Keratinocyte (primary cell): ENCODE data around the gene UBASH3B. TPM values are rescaled to one million over a fixed set of nuclear protein-coding genes. Genes with fewer than 3 reads are reported as not detected.
A peak's percentile ranks its signal among the peaks of the same experiment; 100 is the strongest.

ENCODE experiments used
- DNase-seq: peaks from one replicate; pipeline ENCODE4 v3.0.0-alpha.2; 2011; ENCODE audit warnings: low read depth, missing footprints, low spot score
- FAIRE-seq: peaks from 2 replicates; lab custom pipeline; 2011; peaks lifted over from hg19 to GRCh38; lab: Jason Lieb, UNC
- H2AFZ ChIP-seq: 2 replicates; pipeline ENCODE4 v1.6.0; 2012; ENCODE audit warnings: low read length, control low read depth, inconsistent platforms; ENCODE audit not compliant: control insufficient read depth
- H3K27ac ChIP-seq: 2 replicates; pipeline ENCODE4 v1.5.1; 2011; ENCODE audit warnings: low read length; ENCODE audit not compliant: control insufficient read depth, insufficient read depth
- H3K27me3 ChIP-seq: 3 replicates; pipeline ENCODE4 v1.6.0; 2011; ENCODE audit warnings: low read length; ENCODE audit not compliant: control insufficient read depth, insufficient read depth; ENCODE audit errors: extremely low read depth
- H3K36me3 ChIP-seq, 2 experiments: 2 replicates in 1 of 2; 3 replicates in 1 of 2; pipeline ENCODE4 v1.5.1; 2011; ENCODE audit warnings: low read length in 2 of 2, mild to moderate bottlenecking in 1 of 2; ENCODE audit not compliant: control insufficient read depth in 2 of 2, insufficient read depth in 2 of 2; ENCODE audit errors: extremely low read depth in 1 of 2
- H3K4me1 ChIP-seq: 3 replicates; pipeline ENCODE4 v1.5.1; 2011; ENCODE audit warnings: low read length; ENCODE audit not compliant: control insufficient read depth, insufficient read depth; ENCODE audit errors: extremely low read depth
- H3K4me2 ChIP-seq: 3 replicates; pipeline ENCODE4 v1.6.0; 2011; ENCODE audit warnings: low read depth, low read length; ENCODE audit not compliant: control insufficient read depth, insufficient read depth; ENCODE audit errors: extremely low read depth
- H3K4me3 ChIP-seq, 3 experiments: fragments of 200-600 bp in 1 of 3; sonication (generic) in 1 of 3; 2 replicates in 2 of 3; 3 replicates in 1 of 3; pipeline ENCODE4 v1.5.1; 2011 to 2016; ENCODE audit warnings: low read length in 3 of 3, mild to moderate bottlenecking in 3 of 3, control low read depth in 2 of 3, inconsistent platforms in 1 of 3, low read depth in 1 of 3, mixed read lengths in 1 of 3, mixed run types in 1 of 3, moderate library complexity in 1 of 3; ENCODE audit not compliant: control insufficient read depth in 2 of 3, insufficient read depth in 2 of 3; ENCODE audit errors: extremely low read depth in 1 of 3
- H3K79me2 ChIP-seq: 2 replicates; pipeline ENCODE4 v1.6.0; 2012; ENCODE audit warnings: low read length; ENCODE audit not compliant: control insufficient read depth, insufficient read depth
- H3K9ac ChIP-seq: 3 replicates; pipeline ENCODE4 v1.6.0; 2011; ENCODE audit warnings: low read length; ENCODE audit not compliant: control insufficient read depth, insufficient read depth; ENCODE audit errors: extremely low read depth
- H3K9me1 ChIP-seq: 3 replicates; pipeline ENCODE4 v1.6.0; 2011; ENCODE audit warnings: low read length; ENCODE audit not compliant: control insufficient read depth, insufficient read depth; ENCODE audit errors: extremely low read depth
- H3K9me3 ChIP-seq: 2 replicates; pipeline ENCODE4 v1.5.1; 2012; ENCODE audit warnings: low read depth, low read length; ENCODE audit not compliant: control insufficient read depth
- H4K20me1 ChIP-seq: 3 replicates; pipeline ENCODE4 v1.6.0; 2011; ENCODE audit warnings: low read length; ENCODE audit not compliant: control insufficient read depth, insufficient read depth; ENCODE audit errors: extremely low read depth
- CTCF ChIP-seq, 3 experiments: IDR thresholded peaks in 1 of 3; conservative IDR thresholded peaks in 1 of 3; optimal IDR thresholded peaks in 1 of 3; 2 replicates in 2 of 3; 3 replicates in 1 of 3; pipeline versions ENCODE3 to v1.5.1; 2011; ENCODE audit warnings: low read length in 3 of 3, mild to moderate bottlenecking in 3 of 3, moderate library complexity in 2 of 3, control low read depth in 1 of 3, inconsistent platforms in 1 of 3; ENCODE audit not compliant: insufficient read depth in 2 of 3; ENCODE audit errors: extremely low read depth in 1 of 3
- EZH2 ChIP-seq: IDR thresholded peaks from one replicate; pipeline ENCODE4 v1.6.1; 2012; ENCODE audit warnings: inconsistent platforms, mild to moderate bottlenecking, low read length, moderate library complexity
- dilution Hi-C: fragments of 300-500 bp; cut with MboI; formaldehyde crosslinking; loops from one replicate; pipeline ENCODE4 v1.7.0; 2020; ENCODE audit warnings: low sequenced_read_pairs; ENCODE audit not compliant: extremely low pct_ligation_motif_present
- polyA plus RNA-seq, 5 experiments: library from polyadenylated mRNA; depleted of rRNA in 3 of 5; stranded (reverse) in 3 of 5; stranded (forward) in 1 of 5; unstranded in 1 of 5; fragments of >200 nt; gene quantifications; 1 replicate in 1 of 5; 2 replicates in 3 of 5; 3 replicates in 1 of 5; pipeline versions ENCODE4 v1.2.1 to v1.2.3, GENCODE V29; 2011 to 2012; ENCODE audit warnings: missing spikeins in 2 of 5, low read depth in 1 of 5, low replicate concordance in 1 of 5

Gene UBASH3B
- polyA plus RNA-seq, 1 donor (not counting 4 experiments of a cell fraction or from before 2014, with no cell fraction given), result 25.0 TPM

DNA sequence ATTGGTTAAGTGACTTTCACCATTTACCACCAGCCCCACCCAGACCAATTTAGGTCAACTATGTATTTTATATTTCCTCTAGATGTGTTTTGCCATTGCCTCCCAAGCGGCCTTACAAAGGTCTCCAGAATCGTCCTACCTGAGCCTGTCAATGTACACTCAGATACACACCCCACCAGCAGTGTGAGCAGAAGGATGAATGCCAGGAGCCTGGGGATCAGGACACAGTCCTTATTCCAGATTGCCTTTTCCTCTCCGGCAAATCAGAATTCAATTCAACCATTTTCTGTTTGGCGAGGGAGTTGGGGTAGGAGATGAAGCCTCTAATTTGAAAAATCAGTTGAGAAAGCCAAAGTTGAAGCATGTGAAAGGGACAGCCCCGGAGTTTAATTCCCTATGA, 147.4 kb downstream of the UBASH3B start:
- Histone ChIP-seq H3K9me3 (no peaks in the 10 kb centered on the region), H3K79me2 (no peaks in the 10 kb centered on the region), H3K4me3 (peak overlapping the region; percentile 10 to 49 (median 35)), H3K9me1 (no peaks in the 10 kb centered on the region), H3K27me3 (no peaks in the 10 kb centered on the region), H4K20me1 (no peaks in the 10 kb centered on the region), H3K9ac (peak overlapping the region; percentile 65), H3K4me1 (peaks cover 38% of the 10 kb centered on the region), H3K36me3 (peaks cover 6 to 8% of the 10 kb centered on the region in 2 experiments), H2AFZ (peak overlapping the region; percentile 17), H3K4me2 (peak overlapping the region; percentile 87), H3K27ac (peak overlapping the region; percentile 99)
- dilution Hi-C loops, result no loop called here
- no peak for FAIRE-seq
- TF ChIP-seq EZH2 (no peak), CTCF (optimal IDR thresholded peaks at IDR 0.05 in 1 of 3, IDR thresholded peaks at IDR 0.05 in 1 of 3, conservative IDR thresholded peaks at IDR 0.05 in 1 of 3; ENCODE audit: extremely low read depth in 1 of 3, insufficient read depth in 2 of 3, low read length in 3 of 3) (no peak)
- no peak for DNase-seq

GRCh38 chr11:122803306-122803705, 147.8 kb downstream of the UBASH3B start:
- Histone ChIP-seq H4K20me1 (no peaks in the 10 kb centered on the region), H3K79me2 (no peaks in the 10 kb centered on the region), H3K4me2 (peak overlapping the region; percentile 87), H2AFZ (peak overlapping the region; percentile 19), H3K9ac (peak overlapping the region; percentile 84), H3K27me3 (no peaks in the 10 kb centered on the region), H3K9me1 (no peaks in the 10 kb centered on the region), H3K36me3 (peaks cover 6 to 8% of the 10 kb centered on the region in 2 experiments), H3K4me1 (peaks cover 41% of the 10 kb centered on the region), H3K4me3 (peak overlapping the region in 2 of 3 experiments; percentile 35 to 49), H3K27ac (peak overlapping the region; percentile 99), H3K9me3 (no peaks in the 10 kb centered on the region)
- no peak for TF ChIP-seq EZH2
- no peak for TF ChIP-seq CTCF (optimal IDR thresholded peaks at IDR 0.05 in 1 of 3, IDR thresholded peaks at IDR 0.05 in 1 of 3, conservative IDR thresholded peaks at IDR 0.05 in 1 of 3; ENCODE audit: extremely low read depth in 1 of 3, insufficient read depth in 2 of 3, low read length in 3 of 3)
- FAIRE-seq, result no peak
- dilution Hi-C loops, result no loop called here
- peak; percentile 99 for DNase-seq
